Embryonic facial prominence (tissue), 1 donor: ENCODE data around the gene NKX1-1.
"Not testable (repeated sequence)": the region's sequence is repeated elsewhere in the genome, so short reads cannot be mapped to it uniquely, and the experiment has no call there.

Experiments used
- DNase-seq: peaks from one replicate; pipeline ENCODE4 v3.0.0-alpha.2; 2016; ENCODE audit errors: extremely low spot score

Gene NKX1-1

GRCh38 chr4:1373892-1374705 lies 32.1 kb downstream of the NKX1-1 start:
- no peak for DNase-seq

DNA sequence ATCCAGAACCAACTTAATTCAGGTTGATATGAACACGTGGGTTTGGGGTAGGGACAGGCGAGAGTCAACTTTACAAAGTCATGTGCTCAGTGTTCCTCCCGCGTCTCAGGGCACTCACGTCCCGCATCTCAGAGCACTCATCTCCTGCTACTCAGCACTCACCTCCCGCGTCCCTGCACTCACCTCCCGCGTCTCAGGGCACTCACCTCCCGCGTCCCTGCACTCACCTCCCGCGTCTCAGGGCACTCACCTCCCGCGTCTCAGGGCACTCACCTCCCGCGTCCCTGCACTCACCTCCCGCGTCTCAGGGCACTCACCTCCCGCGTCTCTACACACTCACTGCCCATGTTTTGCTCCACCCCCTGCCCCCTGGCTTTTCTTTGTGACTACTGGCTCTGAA lies 33.7 kb downstream of the NKX1-1 start:
- not testable (repeated sequence) for DNase-seq

DNA sequence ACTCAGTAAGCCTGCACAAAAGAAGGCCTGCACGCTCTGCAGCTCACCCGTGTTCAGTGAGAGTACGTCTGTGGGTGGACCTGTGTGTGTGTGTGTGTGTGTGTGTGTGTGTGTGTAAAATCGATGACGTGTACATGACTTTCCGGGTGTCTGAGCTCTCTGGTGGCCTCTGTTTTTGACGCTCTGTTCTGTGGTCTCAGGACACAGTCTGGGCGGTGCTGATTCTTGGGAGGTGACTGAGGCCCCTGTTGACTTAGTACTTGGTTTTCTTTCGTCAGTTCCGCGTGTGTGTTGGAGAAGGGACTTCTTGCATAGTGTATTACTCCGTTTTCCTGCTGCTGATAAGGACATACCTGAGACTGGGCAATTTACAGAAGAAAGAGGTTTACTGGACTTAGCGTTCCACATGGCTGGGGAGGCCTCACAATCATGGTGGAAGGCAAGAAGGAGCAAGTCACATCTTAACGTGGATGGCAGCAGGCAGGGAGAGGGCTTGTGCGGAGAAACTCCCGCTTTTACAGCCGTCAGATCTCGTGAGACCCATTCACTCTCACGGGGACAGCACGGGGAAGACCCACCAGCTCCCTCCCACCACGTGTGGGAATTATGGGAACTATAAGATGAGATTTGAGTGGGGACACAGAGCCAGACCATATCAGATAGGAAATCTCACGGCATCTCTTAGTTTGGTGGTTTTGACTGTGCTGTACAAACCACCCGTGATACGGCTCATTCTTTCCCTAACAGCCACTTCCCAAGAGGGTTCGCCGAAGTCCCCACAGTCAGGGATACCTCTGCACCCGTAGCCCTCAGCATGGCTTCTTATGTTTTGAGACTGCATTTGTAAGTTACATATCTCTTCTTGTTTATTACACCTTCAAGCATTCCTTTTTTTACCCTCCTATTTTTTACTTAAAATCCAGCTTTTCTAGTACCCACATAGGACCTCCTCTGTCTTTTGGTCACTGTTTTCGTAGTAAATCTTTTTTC lies 34.8 kb downstream of the NKX1-1 start:
- DNase-seq: no peak

GRCh38 chr4:1370321-1371124 lies 35.7 kb downstream of the NKX1-1 start:
- DNase-seq: no peak

GRCh38 chr4:1369479-1370079 lies 36.7 kb downstream of the NKX1-1 start:
- DNase-seq: no peak

DNA sequence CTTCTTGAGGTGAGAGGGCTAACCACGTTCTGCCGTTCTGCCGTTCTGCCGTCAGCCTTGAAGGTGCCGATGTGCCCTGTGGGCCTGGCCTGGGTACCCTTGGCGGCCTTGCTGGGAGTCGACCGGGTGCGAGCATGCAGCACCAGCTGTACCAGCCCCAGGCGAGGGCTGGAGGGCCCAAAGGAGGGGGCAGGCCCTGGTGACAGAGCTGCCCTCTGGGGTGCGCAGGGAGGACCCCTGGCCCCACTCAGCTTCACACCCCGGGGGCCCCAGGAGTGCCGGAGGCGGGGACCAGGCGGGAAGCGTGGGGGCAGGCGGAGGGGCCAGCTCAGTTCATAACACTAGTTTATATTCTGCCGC lies 37.2 kb downstream of the NKX1-1 start:
- DNase-seq: no peak

GRCh38 chr4:1368421-1369090 lies 37.7 kb downstream of the NKX1-1 start:
- no peak for DNase-seq

DNA sequence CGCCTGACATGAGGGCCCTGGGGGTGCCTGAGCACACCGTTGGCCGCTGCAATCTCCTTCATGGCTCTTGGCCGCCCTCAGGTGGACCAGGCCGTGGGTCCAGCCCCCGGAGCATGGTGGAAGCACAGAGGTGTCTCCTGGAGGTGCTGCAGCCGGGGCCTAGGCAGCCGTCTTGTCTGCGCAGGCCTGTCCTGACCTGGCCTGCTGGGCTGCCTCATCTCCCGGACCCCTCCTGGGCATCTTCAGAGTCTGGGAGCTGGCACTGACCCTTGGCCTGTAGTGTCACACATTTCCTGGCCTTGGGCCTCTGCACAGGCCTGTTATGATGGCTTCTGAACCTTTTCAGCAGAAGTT lies 38.3 kb downstream of the NKX1-1 start:
- no peak for DNase-seq

- DNase-seq: no peak
Observed at GRCh38 chr4:1367230-1367935, 38.9 kb downstream of the NKX1-1 start.

- no peak for DNase-seq
Observed at GRCh38 chr4:1366371-1367229, 39.6 kb downstream of the NKX1-1 start.

DNA sequence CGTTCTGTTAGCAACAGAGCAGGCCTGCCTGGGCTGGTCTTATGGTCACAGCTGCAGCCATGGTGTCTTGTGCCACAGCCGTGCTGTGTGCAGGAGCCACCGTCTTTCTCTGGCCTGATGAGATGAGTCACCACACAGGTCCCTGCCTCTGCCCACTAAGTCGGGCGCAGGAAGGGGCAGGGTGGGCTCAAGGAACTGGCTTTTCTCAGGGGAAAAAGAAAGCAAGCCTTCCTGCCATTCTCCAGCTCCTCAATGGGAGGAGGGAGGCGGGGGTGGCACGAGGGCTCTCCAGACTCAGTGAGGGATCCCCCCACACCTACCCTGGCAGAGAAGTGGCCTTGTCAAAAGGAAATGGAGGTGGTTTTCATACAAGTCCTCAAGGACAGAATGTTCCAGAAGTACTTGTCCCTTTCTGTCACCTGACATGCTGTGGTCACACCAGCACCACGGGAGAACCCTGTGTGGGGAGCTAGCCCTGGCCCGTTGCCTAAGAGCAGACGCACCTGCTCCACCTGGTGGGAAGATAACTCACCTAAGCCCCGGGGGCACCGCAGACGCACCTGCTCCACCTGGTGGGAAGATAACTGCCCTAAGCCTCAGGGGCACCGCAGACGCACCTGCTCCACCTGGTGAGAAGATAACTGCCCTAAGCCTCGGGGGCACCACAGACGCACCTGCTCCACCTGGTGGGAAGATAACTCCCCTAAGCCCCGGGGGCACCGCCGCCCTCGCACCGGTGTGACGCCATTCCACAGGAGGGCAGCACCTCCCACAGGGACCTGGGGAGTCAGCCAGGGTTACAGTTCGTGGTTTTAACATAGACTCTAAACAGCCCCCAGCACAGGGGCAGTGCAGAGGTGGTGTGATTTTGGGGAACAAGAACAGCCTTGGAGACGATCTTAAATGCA lies 40.7 kb downstream of the NKX1-1 start:
- no peak for DNase-seq

- no peak for DNase-seq
Observed at GRCh38 chr4:1364748-1365147, 41.5 kb downstream of the NKX1-1 start.

DNA sequence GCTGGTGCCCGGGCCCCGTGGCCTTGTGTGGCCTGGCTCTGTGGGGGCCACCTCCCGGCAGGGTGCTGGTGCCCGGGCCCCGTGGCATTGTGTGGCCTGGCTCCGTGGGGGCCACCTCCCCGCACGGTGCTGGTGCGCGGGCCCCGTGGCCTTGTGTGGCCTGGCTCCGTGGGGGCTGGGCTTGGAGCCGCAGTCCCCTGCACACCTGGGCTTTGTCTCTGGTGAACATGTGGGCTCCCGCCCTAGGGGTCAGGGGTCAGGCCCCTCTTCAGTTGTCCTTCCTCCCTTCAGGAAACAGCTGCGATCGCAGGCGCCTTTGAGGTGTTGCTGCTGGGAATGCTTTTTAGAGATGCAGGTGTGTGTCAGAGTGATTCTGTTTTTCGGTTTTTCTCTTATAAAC lies 42.0 kb downstream of the NKX1-1 start:
- no peak for DNase-seq

DNA sequence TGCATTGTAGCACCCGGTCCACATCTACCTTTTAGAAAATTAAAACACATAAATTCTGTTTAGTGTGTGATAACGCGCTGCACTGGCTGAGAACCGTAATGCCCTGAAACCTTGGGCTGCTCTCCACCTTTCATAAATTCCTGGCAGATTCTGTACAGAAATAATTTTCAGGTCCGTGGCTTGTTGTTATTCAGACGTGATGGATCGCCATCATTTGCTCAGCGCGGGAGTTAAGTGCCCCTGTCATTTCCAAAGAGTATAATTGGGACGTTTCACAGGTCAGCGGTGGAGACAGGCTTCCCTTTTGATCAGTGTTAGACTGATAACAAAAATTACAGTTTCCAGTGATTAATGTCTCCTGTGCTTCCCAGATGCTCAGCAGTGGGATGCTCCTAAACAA lies 42.7 kb downstream of the NKX1-1 start:
- no peak for DNase-seq

DNA sequence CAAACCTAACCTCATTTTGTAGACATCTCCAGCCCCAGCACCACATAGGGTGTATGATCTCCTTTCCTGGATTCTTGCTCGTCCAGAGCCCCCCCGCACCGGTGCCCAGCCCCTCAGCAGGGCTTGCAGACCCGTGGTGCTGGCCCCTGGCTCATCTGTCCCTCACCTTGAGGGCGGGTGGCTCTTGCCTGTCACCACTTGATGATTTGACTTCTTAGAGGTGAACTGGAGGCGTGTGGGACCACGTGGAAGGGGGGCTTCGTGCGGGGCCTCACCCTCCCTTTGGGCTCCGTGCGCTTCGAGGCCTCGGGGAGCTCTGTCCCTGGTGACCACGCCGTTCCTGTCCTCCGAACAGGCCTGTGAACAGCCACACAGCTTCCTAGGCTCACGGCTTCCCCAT lies 43.7 kb downstream of the NKX1-1 start:
- DNase-seq: no peak

- DNase-seq: no peak
Observed at GRCh38 chr4:1362046-1362445, 44.2 kb downstream of the NKX1-1 start.

- DNase-seq: no peak
Observed at GRCh38 chr4:1361431-1361830, 44.8 kb downstream of the NKX1-1 start.
